HG03354 (cell line): ENCODE results near the gene UNC5C.

Source experiments
- ATAC-seq: cut with Tn5 transposase; IDR thresholded peaks from one replicate; pipeline ENCODE4 v1.9.1; 2021; ENCODE audit warnings: mild to moderate bottlenecking; ENCODE audit not compliant: unreplicated experiment, poor library complexity, severe bottlenecking

UNC5C gene

GRCh38 chr4:95547715-95548471 is 880 bp downstream of the UNC5C start:
- no peak for ATAC-seq

GRCh38 chr4:95546866-95547714 is 1.7 kb downstream of the UNC5C start:
- no peak for ATAC-seq

- no peak for ATAC-seq
Measured at GRCh38 chr4:95546221-95546620, 2.6 kb downstream of the UNC5C start.

- ATAC-seq: no peak
Measured at GRCh38 chr4:95545546-95545945, 3.2 kb downstream of the UNC5C start.

- no peak for ATAC-seq
Measured at GRCh38 chr4:95544113-95545103, 4.4 kb downstream of the UNC5C start.

- ATAC-seq: peak; percentile 75
Measured at GRCh38 chr4:95541889-95542607, 6.7 kb downstream of the UNC5C start.

GRCh38 chr4:95541094-95541493 is 7.7 kb downstream of the UNC5C start:
- no peak for ATAC-seq

GRCh38 chr4:95540227-95540626 is 8.5 kb downstream of the UNC5C start:
- no peak for ATAC-seq

- no peak for ATAC-seq
Measured at GRCh38 chr4:95539106-95539505, 9.7 kb downstream of the UNC5C start.

- ATAC-seq: no peak
Measured at GRCh38 chr4:95537863-95538488, 10.8 kb downstream of the UNC5C start.

- ATAC-seq: no peak
Measured at GRCh38 chr4:95537191-95537590, 11.6 kb downstream of the UNC5C start.

- ATAC-seq: no peak
Measured at GRCh38 chr4:95536650-95537049, 12.1 kb downstream of the UNC5C start.

GRCh38 chr4:95535180-95535579 is 13.6 kb downstream of the UNC5C start:
- ATAC-seq: no peak

- no peak for ATAC-seq
Measured at GRCh38 chr4:95534032-95534431, 14.7 kb downstream of the UNC5C start.

- ATAC-seq: no peak
Measured at GRCh38 chr4:95533254-95533653, 15.5 kb downstream of the UNC5C start.

GRCh38 chr4:95532305-95532704 is 16.5 kb downstream of the UNC5C start:
- no peak for ATAC-seq

- no peak for ATAC-seq
Measured at GRCh38 chr4:95531141-95531540, 17.6 kb downstream of the UNC5C start.

GRCh38 chr4:95529946-95530345 is 18.8 kb downstream of the UNC5C start:
- ATAC-seq: no peak

- ATAC-seq: no peak
Measured at GRCh38 chr4:95528388-95528948, 20.3 kb downstream of the UNC5C start.
